ENCODE results near the gene F3. TPM values are rescaled to one million over a fixed set of nuclear protein-coding genes. Genes with fewer than 3 reads are reported as not detected.

The F3 gene
- total RNA-seq, 1 experiment from 2014 or later = 58.5 TPM

GRCh38 chr1:94544706-94545490 is 3.3 kb upstream of the F3 start:
- ChIA-PET RAD21 (ENCODE audit: low non-redundant PET in 1 of 2, low total read pairs in 2 of 2, uncharacterized antibody in 2 of 2, unreplicated experiment in 2 of 2) (no interaction called here), CTCF (no interaction called here), POLR2A (no interaction called here)
- Histone ChIP-seq H3K27me3 (ENCODE audit: insufficient read depth, low read length) (no peaks in the 10 kb centered on the region), H3K9me3 (ENCODE audit: control insufficient read depth in 1 of 2, insufficient read depth in 1 of 2, low read depth in 1 of 2, low read length in 2 of 2) (no peaks in the 10 kb centered on the region), H2AFZ (ENCODE audit: low read depth, low read length, poor library complexity, severe bottlenecking) (no peak overlapping the region), H3K36me3 (ENCODE audit: control insufficient read depth in 1 of 2, insufficient read depth in 2 of 2, low read length in 2 of 2) (peaks cover 0 to 7% of the 10 kb centered on the region in 2 experiments; a peak in 1 of 4 replicates), H3K27ac (ENCODE audit: low read depth, low read length) (no peak overlapping the region), H3K9me2 (ENCODE audit: insufficient read depth) (no peaks in the 10 kb centered on the region), H3K4me2 (ENCODE audit: low read length) (peak overlapping the region; percentile 0; the same call in 1 of the 2 replicates), H3K4me3 (replicated peaks in 1 of 2; ENCODE audit: low read depth in 1 of 2, low read length in 2 of 2) (no peak overlapping the region), H3K79me2 (ENCODE audit: insufficient read depth, low read length) (peaks cover 16% of the 10 kb centered on the region), H4K20me1 (ENCODE audit: insufficient read depth) (no peaks in the 10 kb centered on the region), H3K4me1 (ENCODE audit: control insufficient read depth in 1 of 2, insufficient read depth in 2 of 2, low read length in 2 of 2) (peaks cover 5 to 43% of the 10 kb centered on the region in 2 experiments; a peak in 2 of 4 replicates), H3K9ac (ENCODE audit: low read length) (no peak overlapping the region)
- no TSS peak for BruUV-seq (replicated peaks)
- intact Hi-C loops (cut with micrococcal nuclease) = loop anchor here (5.0 kb wide), 2 partner anchors 52 to 257 kb away; no protein-coding TSS in a partner anchor
- ATAC-seq (no peak), DNase-seq (ENCODE audit: low read depth, low spot score) (no peak)
- TF ChIP-seq, protein P1, sequence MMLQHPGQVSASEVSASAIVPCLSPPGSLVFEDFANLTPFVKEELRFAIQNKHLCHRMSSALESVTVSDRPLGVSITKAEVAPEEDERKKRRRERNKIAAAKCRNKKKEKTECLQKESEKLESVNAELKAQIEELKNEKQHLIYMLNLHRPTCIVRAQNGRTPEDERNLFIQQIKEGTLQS (IDR thresholded peaks at IDR 0.05) = no peak
- TF ChIP-seq FOSL1 (IDR thresholded peaks at IDR 0.05; ENCODE audit: low read depth) = peak; percentile 54; the same call in 1 of the 2 replicates
- peak; percentile 45; the same call in 1 of the 2 replicates for TF ChIP-seq JUND (IDR thresholded peaks at IDR 0.05)
- no peak for TF ChIP-seq SP1 (IDR thresholded peaks at IDR 0.05; ENCODE audit: low read depth)
- no peak for TF ChIP-seq ZNF274 (IDR thresholded peaks at IDR 0.05; ENCODE audit: low read depth, low read length)

DNA sequence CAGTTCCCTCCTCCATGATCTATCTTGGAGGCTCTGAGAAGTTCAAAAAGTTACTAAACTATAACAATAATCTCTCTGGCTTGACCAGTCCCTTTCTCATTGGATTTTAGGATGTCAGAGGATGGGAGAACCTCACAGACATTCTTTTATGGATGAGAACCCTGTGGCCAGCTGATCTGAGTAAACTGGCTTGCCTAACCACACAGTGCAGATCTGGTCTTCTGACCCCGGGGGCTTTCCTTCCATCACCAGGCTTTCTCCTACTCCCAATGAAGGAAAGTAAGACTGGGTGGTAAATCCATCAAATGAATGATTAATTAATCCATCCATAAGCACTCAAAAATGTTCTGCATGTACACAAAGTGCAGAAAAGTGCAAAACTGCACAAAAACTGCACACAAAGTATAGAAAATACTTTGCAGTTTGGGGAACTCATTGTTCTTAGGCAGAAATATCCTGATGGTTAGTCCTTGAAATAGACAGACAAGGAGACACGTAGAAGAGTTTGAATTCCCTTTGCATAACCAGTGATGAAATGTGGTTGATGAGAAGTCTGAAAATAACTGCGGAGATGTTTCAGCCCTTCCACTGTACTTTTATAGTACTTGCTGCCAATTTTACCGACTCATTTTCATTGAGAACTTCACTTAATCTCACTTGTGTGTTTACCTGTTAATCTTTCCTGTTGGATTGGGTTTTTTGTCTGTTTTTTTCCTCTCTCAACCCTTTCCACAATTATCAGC is 2.5 kb upstream of the F3 start:
- no peak overlapping the region for H3K9ac ChIP-seq (ENCODE audit: low read length)

More for the DNA sequence above, 2.5 kb upstream of the F3 start:
- POLR2A ChIA-PET = no interaction called here
- peaks cover 13 to 52% of the 10 kb centered on the region in 2 experiments; a peak in 3 of 4 replicates for H3K4me1 ChIP-seq (ENCODE audit: control insufficient read depth in 1 of 2, insufficient read depth in 2 of 2, low read length in 2 of 2)
- H3K9me3 ChIP-seq (ENCODE audit: control insufficient read depth in 1 of 2, insufficient read depth in 1 of 2, low read depth in 1 of 2, low read length in 2 of 2) = no peaks in the 10 kb centered on the region
- H3K4me2 ChIP-seq (ENCODE audit: low read length) = no peak overlapping the region
- DNase-seq (ENCODE audit: low read depth, low spot score) (no peak), ATAC-seq (no peak)
- peaks cover 0 to 15% of the 10 kb centered on the region in 2 experiments; a peak in 1 of 4 replicates for H3K36me3 ChIP-seq (ENCODE audit: control insufficient read depth in 1 of 2, insufficient read depth in 2 of 2, low read length in 2 of 2)
- no peaks in the 10 kb centered on the region for H4K20me1 ChIP-seq (ENCODE audit: insufficient read depth)
- CTCF ChIA-PET = no interaction called here
- RAD21 ChIA-PET (ENCODE audit: low non-redundant PET in 1 of 2, low total read pairs in 2 of 2, uncharacterized antibody in 2 of 2, unreplicated experiment in 2 of 2) = no interaction called here
- TF ChIP-seq CBX3 (IDR thresholded peaks at IDR 0.05; ENCODE audit: low read depth) = no peak
- TF ChIP-seq EZH2 (IDR thresholded peaks at IDR 0.05) = no peak
- TF ChIP-seq RAD21 (IDR thresholded peaks at IDR 0.05; ENCODE audit: low read depth) = no peak
- no peak for TF ChIP-seq POLR2A (IDR thresholded peaks at IDR 0.05; ENCODE audit: borderline replicate concordance, extremely low read depth, insufficient read depth, insufficient read length)
- no peak for TF ChIP-seq SRF (IDR thresholded peaks at IDR 0.05; ENCODE audit: low read depth)
- no peak for TF ChIP-seq EGR1 (IDR thresholded peaks at IDR 0.05; ENCODE audit: low read depth)
- no peak; the same call in 1 of the 2 replicates for TF ChIP-seq SIN3A (IDR thresholded peaks at IDR 0.05; ENCODE audit: low read depth)
- TF ChIP-seq, protein P2, sequence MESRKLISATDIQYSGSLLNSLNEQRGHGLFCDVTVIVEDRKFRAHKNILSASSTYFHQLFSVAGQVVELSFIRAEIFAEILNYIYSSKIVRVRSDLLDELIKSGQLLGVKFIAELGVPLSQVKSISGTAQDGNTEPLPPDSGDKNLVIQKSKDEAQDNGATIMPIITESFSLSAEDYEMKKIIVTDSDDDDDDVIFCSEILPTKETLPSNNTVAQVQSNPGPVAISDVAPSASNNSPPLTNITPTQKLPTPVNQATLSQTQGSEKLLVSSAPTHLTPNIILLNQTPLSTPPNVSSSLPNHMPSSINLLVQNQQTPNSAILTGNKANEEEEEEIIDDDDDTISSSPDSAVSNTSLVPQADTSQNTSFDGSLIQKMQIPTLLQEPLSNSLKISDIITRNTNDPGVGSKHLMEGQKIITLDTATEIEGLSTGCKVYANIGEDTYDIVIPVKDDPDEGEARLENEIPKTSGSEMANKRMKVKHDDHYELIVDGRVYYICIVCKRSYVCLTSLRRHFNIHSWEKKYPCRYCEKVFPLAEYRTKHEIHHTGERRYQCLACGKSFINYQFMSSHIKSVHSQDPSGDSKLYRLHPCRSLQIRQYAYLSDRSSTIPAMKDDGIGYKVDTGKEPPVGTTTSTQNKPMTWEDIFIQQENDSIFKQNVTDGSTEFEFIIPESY (IDR thresholded peaks at IDR 0.05; ENCODE audit: extremely low read depth, insufficient replicate concordance, low read length) = no peak
- TF ChIP-seq, protein P3, sequence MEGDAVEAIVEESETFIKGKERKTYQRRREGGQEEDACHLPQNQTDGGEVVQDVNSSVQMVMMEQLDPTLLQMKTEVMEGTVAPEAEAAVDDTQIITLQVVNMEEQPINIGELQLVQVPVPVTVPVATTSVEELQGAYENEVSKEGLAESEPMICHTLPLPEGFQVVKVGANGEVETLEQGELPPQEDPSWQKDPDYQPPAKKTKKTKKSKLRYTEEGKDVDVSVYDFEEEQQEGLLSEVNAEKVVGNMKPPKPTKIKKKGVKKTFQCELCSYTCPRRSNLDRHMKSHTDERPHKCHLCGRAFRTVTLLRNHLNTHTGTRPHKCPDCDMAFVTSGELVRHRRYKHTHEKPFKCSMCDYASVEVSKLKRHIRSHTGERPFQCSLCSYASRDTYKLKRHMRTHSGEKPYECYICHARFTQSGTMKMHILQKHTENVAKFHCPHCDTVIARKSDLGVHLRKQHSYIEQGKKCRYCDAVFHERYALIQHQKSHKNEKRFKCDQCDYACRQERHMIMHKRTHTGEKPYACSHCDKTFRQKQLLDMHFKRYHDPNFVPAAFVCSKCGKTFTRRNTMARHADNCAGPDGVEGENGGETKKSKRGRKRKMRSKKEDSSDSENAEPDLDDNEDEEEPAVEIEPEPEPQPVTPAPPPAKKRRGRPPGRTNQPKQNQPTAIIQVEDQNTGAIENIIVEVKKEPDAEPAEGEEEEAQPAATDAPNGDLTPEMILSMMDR (IDR thresholded peaks at IDR 0.05 in 2 of 3, conservative IDR thresholded peaks at IDR 0.05 in 1 of 3; ENCODE audit: borderline replicate concordance in 1 of 3, insufficient read depth in 1 of 3, low read depth in 2 of 3, low read length in 2 of 3) = no peak
- H3K79me2 ChIP-seq (ENCODE audit: insufficient read depth, low read length) = peaks cover 25% of the 10 kb centered on the region
- no TSS peak for BruUV-seq (replicated peaks)
- no peaks in the 10 kb centered on the region for H3K27me3 ChIP-seq (ENCODE audit: insufficient read depth, low read length)
- no peak overlapping the region for H3K27ac ChIP-seq (ENCODE audit: low read depth, low read length)
- intact Hi-C loops (cut with micrococcal nuclease) = loop anchor here (5.0 kb wide), 2 partner anchors 53 to 258 kb away; no protein-coding TSS in a partner anchor
- no peak overlapping the region for H3K4me3 ChIP-seq (replicated peaks in 1 of 2; ENCODE audit: low read depth in 1 of 2, low read length in 2 of 2)
- no peak overlapping the region for H2AFZ ChIP-seq (ENCODE audit: low read depth, low read length, poor library complexity, severe bottlenecking)
- no peaks in the 10 kb centered on the region for H3K9me2 ChIP-seq (ENCODE audit: insufficient read depth)

Data from HCT116 (cell line).